CD8-positive, alpha-beta memory T cell (primary cell): ENCODE results near the gene DSCAM. TPM values are rescaled to one million over a fixed set of nuclear protein-coding genes. Genes with fewer than 3 reads are reported as not detected.

Experiments used
- CTCF ChIA-PET: fragments of 350-600 bp; sonication (Branson Sonifier 250); formaldehyde crosslinking; loops from one replicate; lab custom pipeline; 2021; ENCODE audit warnings: antibody characterized with exemption; lab: Charles Lee
- POLR2A ChIA-PET: fragments of 350-600 bp; sonication (Branson Sonifier 250); formaldehyde crosslinking; loops from one replicate; lab custom pipeline; 2021; ENCODE audit warnings: antibody characterized with exemption; lab: Charles Lee
- DNase-seq, 5 donors: peaks; one replicate each; pipeline versions ENCODE4 v3.0.0 to v3.0.0-alpha.2; 2020 to 2022; ENCODE audit warnings: mixed read lengths in 1 of 5
- H3K27ac ChIP-seq: one replicate; pipeline ENCODE4 v1.7.0; 2013; ENCODE audit warnings: low read depth, mild to moderate bottlenecking, low read length, moderate library complexity
- H3K27me3 ChIP-seq: 2 replicates; pipeline ENCODE4 v1.7.0; 2013; ENCODE audit warnings: low read length, mild to moderate bottlenecking; ENCODE audit not compliant: insufficient read depth, poor library complexity, severe bottlenecking
- H3K36me3 ChIP-seq: 2 replicates; pipeline ENCODE4 v1.7.0; 2013; ENCODE audit warnings: mild to moderate bottlenecking, low read length, moderate library complexity; ENCODE audit not compliant: insufficient read depth
- H3K4me1 ChIP-seq: 2 replicates; pipeline ENCODE4 v1.7.0; 2013; ENCODE audit warnings: mild to moderate bottlenecking, low read length, moderate library complexity; ENCODE audit not compliant: insufficient read depth
- H3K4me3 ChIP-seq: 2 replicates; pipeline ENCODE4 v1.7.0; 2013; ENCODE audit warnings: mild to moderate bottlenecking, low read length
- H3K9me3 ChIP-seq: 2 replicates; pipeline ENCODE4 v1.7.0; 2013; ENCODE audit warnings: mild to moderate bottlenecking, low read length
- H3K27ac Mint-ChIP-seq, 8 donors: one replicate each; pipeline ENCODE4 v1.8.0; 2020 to 2021; ENCODE audit warnings: mixed read lengths in 8 of 8, mild to moderate bottlenecking in 6 of 8, inconsistent platforms in 3 of 8, moderate library complexity in 3 of 8
- H3K27me3 Mint-ChIP-seq, 2 donors: one replicate each; pipeline ENCODE4 v1.8.0; 2020 to 2021; ENCODE audit warnings: mixed read lengths in 2 of 2, mild to moderate bottlenecking in 1 of 2, moderate library complexity in 1 of 2
- H3K36me3 Mint-ChIP-seq, 3 donors: one replicate each; pipeline ENCODE4 v1.8.0; 2020 to 2021; ENCODE audit warnings: mixed read lengths in 3 of 3, inconsistent platforms in 1 of 3, mild to moderate bottlenecking in 1 of 3
- H3K4me1 Mint-ChIP-seq, 3 donors: one replicate each; pipeline ENCODE4 v1.8.0; 2020 to 2021; ENCODE audit warnings: mixed read lengths in 3 of 3, inconsistent platforms in 1 of 3, mild to moderate bottlenecking in 1 of 3
- H3K4me3 Mint-ChIP-seq, 7 donors: one replicate each; pipeline ENCODE4 v1.8.0; 2020 to 2021; ENCODE audit warnings: mixed read lengths in 7 of 7, mild to moderate bottlenecking in 6 of 7, moderate library complexity in 4 of 7, inconsistent platforms in 2 of 7
- H3K9me3 Mint-ChIP-seq, 5 donors: one replicate each; pipeline ENCODE4 v1.8.0; 2020 to 2022; ENCODE audit warnings: mixed read lengths in 5 of 5, mild to moderate bottlenecking in 3 of 5, moderate library complexity in 2 of 5, inconsistent platforms in 1 of 5
- polyA plus RNA-seq: library from polyadenylated mRNA; unstranded; fragments of 300-500 nt; fragmentation: Illumina TruSeq; gene quantifications from one replicate; pipeline ENCODE4 v1.2.3, GENCODE V29; 2021
- total RNA-seq, 2 experiments: library from RNA; stranded (reverse); gene quantifications; one replicate each; pipeline ENCODE4 v1.2.3, GENCODE V29; 2021

DSCAM gene
- total and polyA plus RNA-seq, 3 experiments from 2014 or later, result not detected

GRCh38 chr21:40638466-40639251 is 208.3 kb downstream of the DSCAM start:
- Histone ChIP-seq H3K27me3 (no peaks in the 10 kb centered on the region), H3K9me3 (no peaks in the 10 kb centered on the region), H3K4me1 (no peaks in the 10 kb centered on the region), H3K27ac (no peak overlapping the region), H3K36me3 (no peaks in the 10 kb centered on the region), H3K4me3 (no peak overlapping the region)
- Mint-ChIP-seq H3K4me3 (no peak overlapping the region), H3K27me3 (peaks cover 0 to 2% of the 10 kb centered on the region in 2 donors), H3K9me3 (peaks cover 0 to 10% (median 2%) of the 10 kb centered on the region in 5 donors), H3K36me3 (no peaks in the 10 kb centered on the region), H3K27ac (no peak overlapping the region), H3K4me1 (no peaks in the 10 kb centered on the region)
- DNase-seq, result no peak
- ChIA-PET CTCF (no interaction called here), POLR2A (no interaction called here)

- H3K27ac Mint-ChIP-seq, result no peak overlapping the region
- no peaks in the 10 kb centered on the region for H3K27me3 Mint-ChIP-seq
- Histone ChIP-seq H3K27ac (no peak overlapping the region), H3K4me3 (no peak overlapping the region), H3K9me3 (no peaks in the 10 kb centered on the region), H3K36me3 (no peaks in the 10 kb centered on the region), H3K4me1 (no peaks in the 10 kb centered on the region), H3K27me3 (no peaks in the 10 kb centered on the region)
- H3K4me3 Mint-ChIP-seq, result no peak overlapping the region
- peaks cover 0 to 5% (median 0%) of the 10 kb centered on the region in 5 donors for H3K9me3 Mint-ChIP-seq
- DNase-seq, result no peak
- H3K4me1 Mint-ChIP-seq, result no peaks in the 10 kb centered on the region
- ChIA-PET POLR2A (no interaction called here), CTCF (no interaction called here)
- no peaks in the 10 kb centered on the region for H3K36me3 Mint-ChIP-seq
These were observed 210.9 kb downstream of the DSCAM start for GRCh38 chr21:40636026-40636425.

GRCh38 chr21:40635391-40635790 is 211.6 kb downstream of the DSCAM start:
- Histone ChIP-seq H3K4me1 (no peaks in the 10 kb centered on the region), H3K27ac (no peak overlapping the region), H3K4me3 (no peak overlapping the region), H3K9me3 (no peaks in the 10 kb centered on the region), H3K36me3 (no peaks in the 10 kb centered on the region), H3K27me3 (no peaks in the 10 kb centered on the region)
- DNase-seq, result no peak
- Mint-ChIP-seq H3K9me3 (peaks cover 0 to 5% (median 0%) of the 10 kb centered on the region in 5 donors), H3K27me3 (no peaks in the 10 kb centered on the region), H3K4me3 (no peak overlapping the region), H3K4me1 (no peaks in the 10 kb centered on the region), H3K27ac (no peak overlapping the region), H3K36me3 (no peaks in the 10 kb centered on the region)
- ChIA-PET POLR2A (no interaction called here), CTCF (no interaction called here)

GRCh38 chr21:40634141-40634540 is 212.8 kb downstream of the DSCAM start:
- no peaks in the 10 kb centered on the region for H3K4me1 Mint-ChIP-seq

GRCh38 chr21:40633048-40633447 is 213.9 kb downstream of the DSCAM start:
- Mint-ChIP-seq H3K36me3 (no peaks in the 10 kb centered on the region), H3K27me3 (no peaks in the 10 kb centered on the region), H3K27ac (no peak overlapping the region), H3K9me3 (peaks cover 0 to 7% (median 0%) of the 10 kb centered on the region in 5 donors), H3K4me3 (no peak overlapping the region), H3K4me1 (no peaks in the 10 kb centered on the region)
- Histone ChIP-seq H3K27ac (no peak overlapping the region), H3K4me3 (no peak overlapping the region), H3K36me3 (no peaks in the 10 kb centered on the region), H3K4me1 (no peaks in the 10 kb centered on the region), H3K9me3 (no peaks in the 10 kb centered on the region), H3K27me3 (no peaks in the 10 kb centered on the region)
- ChIA-PET CTCF (no interaction called here), POLR2A (no interaction called here)
- no peak for DNase-seq

More at GRCh38 chr21:40634141-40634540, 212.8 kb downstream of the DSCAM start:
- ChIA-PET CTCF (no interaction called here), POLR2A (no interaction called here)
- H3K4me3 Mint-ChIP-seq, result no peak overlapping the region
- Histone ChIP-seq H3K4me3 (no peak overlapping the region), H3K36me3 (no peaks in the 10 kb centered on the region), H3K4me1 (no peaks in the 10 kb centered on the region), H3K27ac (no peak overlapping the region), H3K27me3 (no peaks in the 10 kb centered on the region), H3K9me3 (no peaks in the 10 kb centered on the region)
- H3K9me3 Mint-ChIP-seq, result peaks cover 0 to 7% (median 0%) of the 10 kb centered on the region in 5 donors
- H3K36me3 Mint-ChIP-seq, result no peaks in the 10 kb centered on the region
- DNase-seq, result no peak
- H3K27me3 Mint-ChIP-seq, result no peaks in the 10 kb centered on the region
- no peak overlapping the region for H3K27ac Mint-ChIP-seq

GRCh38 chr21:40631211-40631610 is 215.7 kb downstream of the DSCAM start:
- CTCF ChIA-PET, result no interaction called here
- no peak for DNase-seq
- peaks cover 0 to 2% (median 0%) of the 10 kb centered on the region in 3 donors for H3K36me3 Mint-ChIP-seq
- H3K27ac ChIP-seq, result no peak overlapping the region
- no peak overlapping the region for H3K4me3 ChIP-seq
- H3K27ac Mint-ChIP-seq, result no peak overlapping the region
- H3K4me1 ChIP-seq, result no peaks in the 10 kb centered on the region
- peaks cover 0 to 4% (median 0%) of the 10 kb centered on the region in 5 donors for H3K9me3 Mint-ChIP-seq
- POLR2A ChIA-PET, result no interaction called here
- no peaks in the 10 kb centered on the region for H3K27me3 Mint-ChIP-seq
- H3K4me1 Mint-ChIP-seq, result no peaks in the 10 kb centered on the region
- H3K36me3 ChIP-seq, result no peaks in the 10 kb centered on the region
- no peaks in the 10 kb centered on the region for H3K27me3 ChIP-seq
- no peaks in the 10 kb centered on the region for H3K9me3 ChIP-seq
- no peak overlapping the region for H3K4me3 Mint-ChIP-seq

GRCh38 chr21:40625991-40626390 is 221.0 kb downstream of the DSCAM start:
- Mint-ChIP-seq H3K27me3 (no peaks in the 10 kb centered on the region), H3K4me3 (no peak overlapping the region), H3K4me1 (no peaks in the 10 kb centered on the region), H3K9me3 (peaks cover 1 to 6% (median 5%) of the 10 kb centered on the region in 5 donors), H3K27ac (no peak overlapping the region), H3K36me3 (peaks cover 0 to 3% (median 0%) of the 10 kb centered on the region in 3 donors)
- Histone ChIP-seq H3K27me3 (no peaks in the 10 kb centered on the region), H3K27ac (no peak overlapping the region), H3K4me3 (no peak overlapping the region), H3K36me3 (no peaks in the 10 kb centered on the region), H3K9me3 (no peaks in the 10 kb centered on the region), H3K4me1 (no peaks in the 10 kb centered on the region)
- no peak for DNase-seq
- POLR2A ChIA-PET, result no interaction called here
- CTCF ChIA-PET, result no interaction called here

GRCh38 chr21:40623528-40623927 is 223.4 kb downstream of the DSCAM start:
- Histone ChIP-seq H3K36me3 (no peaks in the 10 kb centered on the region), H3K9me3 (no peaks in the 10 kb centered on the region), H3K27me3 (no peaks in the 10 kb centered on the region), H3K4me1 (no peaks in the 10 kb centered on the region), H3K27ac (no peak overlapping the region), H3K4me3 (no peak overlapping the region)
- no peak overlapping the region for H3K27ac Mint-ChIP-seq
- H3K27me3 Mint-ChIP-seq, result no peaks in the 10 kb centered on the region
- H3K4me3 Mint-ChIP-seq, result no peak overlapping the region
- no peaks in the 10 kb centered on the region for H3K4me1 Mint-ChIP-seq
- ChIA-PET POLR2A (no interaction called here), CTCF (no interaction called here)
- peaks cover 0 to 10% (median 7%) of the 10 kb centered on the region in 5 donors for H3K9me3 Mint-ChIP-seq
- DNase-seq, result no peak
- peaks cover 0 to 3% (median 0%) of the 10 kb centered on the region in 3 donors for H3K36me3 Mint-ChIP-seq
